Amniotic epithelial cell (primary cell): ENCODE measurements around the gene TMEM174.

Experiments used
- DNase-seq: peaks from one replicate; pipeline ENCODE4 v3.0.0-alpha.2; 2010; ENCODE audit warnings: low read depth

The TMEM174 gene

DNA sequence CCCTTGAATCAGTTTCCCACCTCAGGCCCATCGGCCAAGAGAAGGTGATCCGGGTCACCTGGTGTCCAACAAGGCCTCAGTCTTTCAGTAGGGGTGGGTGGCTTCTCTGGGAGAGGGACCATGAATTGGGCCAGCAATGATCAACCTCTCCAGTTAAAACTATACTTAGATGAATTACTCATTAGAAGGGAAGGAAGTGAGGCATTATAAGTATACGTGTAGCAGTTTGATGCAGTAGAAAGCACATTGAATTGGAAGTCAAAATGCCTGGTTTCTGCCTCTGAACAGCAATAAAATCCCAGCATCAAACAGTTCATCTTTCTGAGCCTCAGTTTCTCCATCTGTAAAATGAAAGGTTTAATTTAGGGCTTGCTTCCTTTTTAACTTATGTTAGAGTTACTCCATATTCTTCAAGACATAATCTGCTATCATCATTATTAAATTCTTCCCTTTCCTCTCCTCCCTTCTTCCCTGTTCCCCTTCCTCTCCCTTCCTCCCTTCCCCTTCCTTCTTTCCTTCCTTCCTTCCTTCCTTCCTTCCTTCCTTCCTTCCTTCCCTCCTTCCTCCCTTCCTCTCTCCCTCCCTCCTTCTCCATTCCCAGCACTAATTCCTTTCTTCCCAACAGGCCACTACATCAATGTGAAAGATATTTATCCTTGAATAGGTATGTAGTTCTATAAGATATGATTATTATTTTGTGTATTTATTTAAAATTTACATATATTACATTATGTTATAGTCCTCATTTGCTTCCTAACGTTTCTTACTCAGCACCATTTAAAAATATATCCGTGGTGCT is 18.6 kb upstream of the TMEM174 start:
- DNase-seq, result no peak

DNA sequence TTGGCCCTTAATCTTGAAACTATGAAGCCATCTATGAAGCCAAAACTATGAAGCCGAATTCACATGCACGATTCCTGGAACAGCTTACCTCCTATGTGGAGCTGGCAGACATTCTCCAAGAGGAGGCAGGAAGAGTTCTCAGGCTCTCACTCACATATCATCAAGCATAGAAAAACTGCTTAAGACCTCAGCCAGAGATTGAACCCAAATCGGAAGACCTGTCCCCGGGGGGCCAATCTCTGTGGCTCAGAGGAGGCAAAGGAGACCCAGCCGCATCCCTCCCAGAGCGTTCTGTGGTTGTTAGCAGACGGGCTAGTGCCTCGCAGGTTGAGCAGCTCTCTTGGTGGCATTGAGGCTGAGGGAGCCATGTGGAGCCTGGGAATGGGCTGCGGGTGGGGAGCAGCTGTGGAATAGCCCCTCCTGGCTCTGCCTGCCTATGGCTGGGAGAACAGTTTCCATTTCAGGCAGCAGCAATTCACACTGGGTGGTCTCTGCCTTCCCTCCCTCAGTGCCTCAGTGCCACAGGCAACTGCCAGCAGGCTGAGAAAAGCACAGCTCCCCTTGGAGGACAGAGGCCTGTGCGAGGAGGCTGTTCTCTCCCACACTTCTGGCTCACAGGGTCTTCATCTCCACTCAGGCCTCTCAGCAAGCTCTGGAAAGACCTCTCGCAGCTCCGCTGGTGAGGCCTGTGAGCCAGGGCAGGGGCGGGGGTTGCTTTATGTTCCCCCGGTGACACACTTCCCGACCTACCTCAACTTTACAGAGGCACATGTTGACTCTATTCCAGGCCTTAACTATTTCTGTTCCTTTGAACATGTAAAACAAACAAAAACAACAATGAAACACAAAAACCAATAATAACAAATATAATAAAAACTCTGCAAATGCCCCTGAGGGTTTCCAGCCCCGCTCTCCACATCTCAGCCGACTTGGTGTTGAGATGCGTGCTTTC is 17.4 kb upstream of the TMEM174 start:
- DNase-seq, result no peak

DNA sequence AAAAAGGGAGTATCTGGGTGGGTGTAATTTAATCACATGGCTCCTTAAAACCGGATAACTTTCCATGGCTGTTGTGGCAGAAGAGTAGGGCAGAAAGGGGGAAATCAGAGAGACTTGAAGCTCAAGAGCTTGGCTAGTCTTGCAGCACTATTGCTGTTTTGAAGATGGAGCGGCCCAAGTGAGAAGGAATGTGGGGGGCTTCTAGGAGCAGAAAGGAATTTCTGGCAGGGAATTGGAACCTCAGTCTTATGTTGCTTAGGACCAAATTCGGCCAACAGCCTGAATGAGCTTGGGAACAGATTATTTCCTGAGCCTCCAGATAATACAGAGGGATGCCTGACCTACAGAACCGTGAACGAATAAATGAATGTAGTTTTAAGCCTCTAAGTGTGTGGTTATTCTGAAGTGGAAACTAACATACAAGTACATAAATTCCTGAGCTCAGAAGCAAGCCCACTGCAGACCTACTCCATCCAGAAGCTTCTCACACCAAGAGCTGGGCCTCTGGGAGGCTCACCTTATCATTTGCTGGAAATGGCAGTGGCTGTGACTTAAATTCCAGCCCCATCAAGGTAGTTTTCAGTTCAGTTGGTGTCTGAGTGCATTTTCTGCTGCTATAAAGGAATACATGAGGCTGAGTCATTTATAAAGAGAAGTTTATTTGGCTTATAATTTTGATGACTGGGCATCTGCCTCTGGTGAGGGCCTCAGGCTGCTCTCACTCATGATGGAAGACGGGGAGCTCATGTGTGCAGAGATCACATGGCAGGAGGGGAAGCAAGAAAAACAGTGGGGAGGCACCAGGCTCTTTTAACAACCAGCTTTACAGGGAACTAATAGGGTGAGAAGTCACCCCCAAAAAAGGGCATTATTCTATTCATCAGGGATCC is 15.3 kb upstream of the TMEM174 start:
- no peak for DNase-seq

DNA sequence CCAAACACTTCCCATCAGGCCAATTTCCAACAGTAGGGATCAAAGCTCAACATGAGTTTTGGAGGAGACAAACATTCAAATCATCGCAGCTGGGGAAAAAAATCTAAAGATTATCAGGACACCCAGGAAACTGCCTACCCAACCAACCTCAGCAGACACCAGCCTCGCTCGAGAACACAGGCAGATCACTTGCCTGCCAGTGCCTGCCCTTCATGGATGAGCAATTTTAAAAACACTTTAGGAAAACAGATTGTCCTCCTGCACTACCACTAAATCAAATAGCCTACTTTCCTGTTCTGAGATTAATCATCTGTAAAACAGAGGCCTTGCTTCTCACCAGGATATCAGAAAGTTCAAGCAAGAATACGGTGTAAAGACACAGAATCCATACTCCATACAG is 14.7 kb upstream of the TMEM174 start:
- no peak for DNase-seq

DNA sequence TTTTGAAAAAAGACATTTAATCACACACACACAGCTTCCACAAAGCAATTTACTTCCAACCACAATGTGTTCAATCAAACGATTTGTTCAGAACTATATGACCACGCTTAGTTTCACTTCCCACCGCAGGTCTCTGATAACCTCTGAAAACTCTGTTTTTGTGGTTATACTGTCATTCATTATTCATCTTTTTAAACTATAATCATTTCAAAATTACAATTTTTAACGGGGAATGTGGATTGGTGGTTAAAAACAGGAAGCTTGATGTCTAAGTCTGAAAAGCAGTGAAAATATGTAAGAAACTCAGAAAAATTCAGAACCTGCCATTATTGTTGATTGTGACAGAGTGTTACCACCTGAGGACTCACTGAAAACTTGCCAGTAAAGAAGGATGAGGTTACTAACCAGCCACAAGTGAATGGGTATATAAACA is 12.7 kb upstream of the TMEM174 start:
- DNase-seq, result peak; percentile 75

DNA sequence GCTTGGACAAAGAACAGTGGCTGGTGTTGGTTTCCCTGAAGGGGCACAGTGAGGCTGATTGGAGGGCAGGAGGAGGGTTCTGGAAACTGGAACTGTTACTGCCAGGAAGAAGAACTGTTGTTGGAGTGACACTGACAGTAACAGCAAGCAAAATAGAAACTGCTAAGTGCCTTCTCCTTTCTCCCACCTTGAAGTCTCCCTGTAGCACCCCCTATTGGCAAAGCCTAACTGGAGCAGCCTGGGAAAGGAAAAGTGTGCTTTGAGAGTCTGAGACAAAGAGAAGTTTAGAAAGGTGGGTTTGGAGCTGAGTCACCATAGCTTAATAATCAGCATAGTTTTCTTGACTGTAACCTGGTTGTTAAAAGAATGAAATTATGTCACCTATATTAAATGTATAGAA is 2.5 kb upstream of the TMEM174 start:
- DNase-seq, result peak; percentile 41

DNA sequence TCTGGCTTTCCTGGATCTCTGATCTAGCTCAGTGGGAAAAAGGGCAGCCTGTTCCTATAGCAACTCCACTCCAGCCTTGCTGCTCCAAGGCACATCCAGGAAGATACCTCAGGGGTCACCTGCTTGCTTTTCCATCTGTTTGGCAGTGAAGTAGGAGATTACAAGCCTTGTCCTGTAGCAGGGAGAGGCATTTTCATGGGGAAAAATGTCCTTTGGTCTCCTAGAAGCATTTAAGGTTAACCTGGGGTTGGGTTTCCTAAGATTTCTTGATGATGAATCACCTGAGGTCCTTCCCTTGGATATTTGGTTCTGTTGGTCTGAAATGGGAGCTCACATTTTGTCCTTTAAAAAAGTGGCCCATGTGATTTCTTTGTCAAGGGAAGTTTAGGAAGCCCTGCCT is 1.5 kb upstream of the TMEM174 start:
- no peak for DNase-seq

DNA sequence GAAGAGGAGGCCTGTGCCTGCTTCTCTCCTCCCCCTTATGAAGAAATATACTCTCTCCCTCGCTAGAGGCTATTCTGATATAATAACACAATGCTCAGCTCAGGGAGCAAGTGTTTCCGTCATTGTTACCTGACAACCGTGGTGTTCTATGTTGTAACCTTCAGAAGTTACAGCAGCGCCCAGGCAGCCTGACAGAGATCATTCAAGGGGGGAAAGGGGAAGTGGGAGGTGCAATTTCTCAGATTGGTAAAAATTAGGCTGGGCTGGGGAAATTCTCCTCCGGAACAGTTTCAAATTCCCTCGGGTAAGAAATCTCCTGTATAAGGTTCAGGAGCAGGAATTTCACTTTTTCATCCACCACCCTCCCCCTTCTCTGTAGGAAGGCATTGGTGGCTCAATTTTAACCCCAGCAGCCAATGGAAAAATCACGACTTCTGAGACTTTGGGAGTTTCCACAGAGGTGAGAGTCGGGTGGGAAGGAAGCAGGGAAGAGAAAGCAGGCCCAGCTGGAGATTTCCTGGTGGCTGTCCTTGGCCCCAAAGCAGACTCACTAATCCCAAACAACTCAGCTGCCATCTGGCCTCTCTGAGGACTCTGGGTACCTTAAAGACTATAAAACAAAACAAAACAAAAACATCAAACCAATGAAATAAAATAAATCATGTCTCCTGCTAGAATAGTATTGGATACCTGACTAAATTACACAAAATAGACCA is 1.3 kb downstream of the TMEM174 start:
- DNase-seq, result no peak

DNA sequence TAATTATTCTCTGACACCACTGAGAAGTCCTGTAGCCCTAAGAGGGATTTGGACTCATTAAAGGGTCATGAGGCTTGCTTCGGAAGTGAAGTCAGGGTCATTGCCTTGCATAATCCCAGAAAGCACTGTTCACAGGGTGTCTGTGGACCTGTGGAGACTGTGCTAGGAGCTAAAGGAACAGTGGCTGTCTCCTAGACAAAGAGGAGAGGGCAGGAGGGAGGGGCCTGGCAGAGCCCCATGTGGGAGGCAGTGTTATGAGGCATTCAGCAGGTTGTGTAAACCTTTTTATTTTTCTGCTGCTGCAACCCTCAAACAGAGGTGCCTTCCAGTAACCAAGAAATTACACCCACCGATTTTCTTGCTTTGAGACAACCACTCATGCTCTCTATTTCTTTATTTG is 3.3 kb downstream of the TMEM174 start:
- no peak for DNase-seq

DNA sequence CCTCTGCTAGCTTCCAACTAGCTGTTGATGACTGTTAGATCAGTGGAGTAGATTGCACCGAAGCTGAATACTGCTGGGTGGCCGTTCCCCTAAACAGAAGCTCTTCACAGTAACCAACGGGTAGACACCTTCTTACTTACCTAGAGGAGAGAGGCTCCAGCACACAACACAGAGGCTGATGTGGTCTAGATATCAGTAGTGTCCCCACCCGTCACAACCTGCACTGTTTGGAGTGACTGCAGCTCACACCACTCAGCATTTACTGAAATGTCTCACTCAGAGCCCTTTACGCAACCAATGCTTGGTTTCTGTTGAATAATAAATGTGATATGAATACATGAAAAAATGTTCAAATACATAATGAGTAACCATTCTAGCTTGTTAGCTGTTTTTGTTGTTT is 5.3 kb downstream of the TMEM174 start:
- DNase-seq, result no peak

DNA sequence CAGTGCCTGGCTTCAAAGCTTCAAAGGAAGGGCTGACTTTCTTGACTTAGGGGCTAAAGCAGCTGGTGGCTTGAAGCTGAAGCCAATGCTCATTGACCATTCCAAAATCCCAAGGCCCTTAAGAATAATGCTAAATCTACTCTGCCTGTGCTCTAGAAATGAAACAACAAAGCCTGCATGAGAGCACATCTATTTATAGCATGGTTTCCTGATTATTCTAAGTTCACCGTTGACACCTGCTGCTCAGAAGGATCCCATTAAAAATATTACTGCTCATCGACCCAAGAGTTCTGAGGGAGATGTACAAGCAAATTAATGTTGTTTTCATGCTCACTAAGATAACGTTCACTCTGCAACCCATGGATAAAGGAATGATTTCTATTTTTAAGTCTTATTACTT is 6.7 kb downstream of the TMEM174 start:
- DNase-seq, result no peak

DNA sequence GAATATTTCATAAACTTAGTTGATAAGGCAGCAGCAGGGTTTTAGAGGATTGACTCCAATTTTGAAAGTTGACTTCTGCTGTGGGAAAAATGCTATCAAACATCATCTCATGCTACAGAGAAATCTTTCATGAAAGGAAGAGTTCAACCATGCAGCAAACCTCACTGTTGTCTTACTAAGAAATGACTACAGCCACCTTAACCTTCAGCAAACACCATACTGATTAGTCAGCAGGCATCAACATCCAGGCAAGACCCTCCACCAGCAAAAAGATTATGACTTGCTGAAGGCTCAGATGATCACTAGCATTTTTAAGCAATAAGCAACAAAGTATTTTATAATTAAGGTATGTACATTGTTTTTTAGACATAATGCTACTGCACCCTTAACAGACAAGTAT is 7.6 kb downstream of the TMEM174 start:
- DNase-seq, result no peak

DNA sequence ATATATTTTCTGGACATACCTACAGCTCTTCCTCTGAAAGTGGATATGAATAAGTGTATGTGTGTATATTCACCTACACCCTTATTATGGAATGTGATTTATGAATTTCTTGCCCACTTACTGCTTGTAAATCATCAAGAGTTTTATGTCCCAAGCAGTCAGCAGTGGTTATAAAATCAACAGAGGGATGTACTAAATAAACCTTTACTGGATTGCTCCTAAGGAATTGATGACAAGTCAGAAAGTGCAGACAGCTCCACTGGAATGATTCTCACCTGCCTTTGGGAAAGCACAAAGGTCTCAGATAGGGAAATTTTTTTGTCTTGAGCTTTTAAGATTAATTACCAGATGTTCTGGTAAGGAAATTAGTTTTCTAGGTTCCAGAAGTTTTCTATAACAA is 9.3 kb downstream of the TMEM174 start:
- DNase-seq, result no peak

DNA sequence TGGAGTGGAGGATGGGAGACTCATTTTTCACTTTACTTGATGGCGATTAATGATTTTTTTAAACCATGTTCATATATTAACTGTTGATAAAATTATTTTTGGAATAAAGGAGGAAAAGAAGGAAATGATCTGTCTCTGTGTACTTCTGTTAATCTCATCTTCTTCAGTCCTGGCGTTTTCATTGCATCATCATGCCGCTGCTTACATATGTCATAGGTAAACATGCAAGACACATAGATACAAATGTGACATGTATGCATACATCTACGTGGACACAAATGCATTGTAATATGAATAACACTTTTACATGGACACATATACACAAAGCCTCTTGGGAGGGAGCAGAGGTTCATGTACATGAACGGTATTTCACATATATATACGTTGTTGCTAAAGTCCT is 10.0 kb downstream of the TMEM174 start:
- no peak for DNase-seq

DNA sequence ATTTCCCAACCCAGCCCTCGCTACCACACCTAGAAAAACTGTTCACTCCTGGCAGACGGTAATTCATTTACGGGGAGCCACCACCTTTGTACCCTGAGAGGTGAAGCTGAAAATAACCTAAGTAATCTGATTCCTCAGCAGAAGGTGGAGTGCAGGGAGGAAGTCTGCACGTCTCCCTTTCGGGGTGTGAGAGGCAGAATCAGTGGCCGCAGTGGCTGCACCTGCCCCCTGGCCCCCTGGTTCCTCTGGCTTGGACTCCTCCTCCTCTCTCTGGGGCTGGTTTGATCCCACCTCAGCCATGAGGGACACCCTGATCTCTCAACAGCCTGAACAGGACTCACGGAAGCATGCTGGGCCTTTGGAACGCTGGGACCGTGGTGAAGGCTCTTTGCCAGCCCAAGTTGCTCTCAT is 10.5 kb downstream of the TMEM174 start:
- no peak for DNase-seq

DNA sequence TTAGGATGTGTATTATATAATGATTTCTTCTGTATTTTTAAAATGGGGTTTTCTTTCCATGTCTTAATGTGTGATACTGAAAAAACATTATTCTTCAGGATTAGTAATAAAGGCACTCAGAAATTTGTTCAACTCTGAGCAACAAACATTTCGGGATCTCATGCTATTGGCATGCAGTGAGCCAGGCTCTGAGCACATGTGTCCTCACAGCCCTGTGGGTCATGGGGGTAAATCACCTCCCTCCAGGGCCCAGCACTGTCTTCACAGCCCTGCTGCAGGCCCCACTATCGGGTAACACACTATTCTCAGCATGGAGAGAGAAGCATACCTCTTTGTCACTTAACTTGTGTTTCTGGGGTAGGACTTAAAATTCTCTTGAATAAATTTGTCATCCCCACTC is 14.0 kb downstream of the TMEM174 start:
- DNase-seq, result no peak

DNA sequence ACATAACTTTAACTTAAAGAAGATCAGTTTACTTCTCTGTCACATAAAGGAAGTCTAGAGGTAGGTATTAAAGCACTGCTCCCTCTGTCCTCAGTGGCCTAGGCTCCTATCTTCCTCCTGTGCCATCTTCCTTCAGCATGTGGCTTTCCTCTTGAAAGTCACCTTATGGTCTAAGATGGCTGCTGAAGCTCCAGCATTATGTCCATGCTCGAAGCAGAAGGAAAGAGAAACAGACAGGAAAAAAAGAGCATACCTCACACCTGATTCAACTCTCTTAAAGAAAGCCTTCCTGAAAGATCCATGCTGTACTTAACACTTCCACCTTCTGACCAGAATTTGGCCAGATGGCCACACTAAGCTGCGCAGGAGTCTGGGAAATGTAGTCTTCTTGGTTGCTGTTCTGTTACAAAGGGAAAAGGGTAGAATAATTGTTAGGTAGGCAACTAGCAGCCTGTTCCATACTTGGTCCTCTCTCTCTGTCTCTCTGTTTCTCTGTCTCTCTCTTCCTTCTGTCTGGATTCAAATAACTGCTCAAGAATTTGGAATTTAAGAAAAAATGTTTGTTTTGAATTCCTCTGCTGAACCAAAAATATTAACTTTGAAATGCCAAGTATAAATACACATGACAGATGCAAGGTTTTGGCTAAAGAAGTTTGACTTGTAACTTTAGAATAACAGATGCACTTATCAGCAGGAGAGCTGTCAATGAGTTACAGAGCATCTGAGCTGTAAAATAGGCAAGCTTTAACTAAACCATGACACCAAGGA is 16.0 kb downstream of the TMEM174 start:
- DNase-seq, result no peak

DNA sequence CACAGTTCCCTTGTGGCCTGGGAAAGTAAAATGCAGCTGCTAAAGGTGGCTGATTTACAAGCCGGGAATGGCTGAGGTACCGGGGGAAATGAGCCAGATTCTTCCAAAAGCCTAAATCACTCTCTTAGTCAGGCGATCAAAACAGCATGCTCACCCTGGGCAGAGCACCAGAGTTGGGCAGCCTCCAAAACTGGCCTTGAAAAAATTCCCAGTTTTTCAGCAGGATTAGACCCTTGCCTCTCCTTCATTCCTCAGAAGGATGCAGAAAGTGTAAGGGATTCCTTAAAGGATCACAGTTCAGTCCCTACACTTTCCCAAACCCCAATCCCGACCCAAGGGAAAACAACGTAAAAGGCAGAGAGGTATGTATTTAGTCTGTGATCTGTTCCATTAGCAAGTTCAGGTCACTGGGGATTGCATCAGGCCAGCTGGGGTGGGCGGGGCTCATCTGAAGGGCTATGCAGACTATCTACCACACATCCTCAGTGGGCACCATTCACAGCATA is 16.9 kb downstream of the TMEM174 start:
- peak; percentile 23 for DNase-seq

DNA sequence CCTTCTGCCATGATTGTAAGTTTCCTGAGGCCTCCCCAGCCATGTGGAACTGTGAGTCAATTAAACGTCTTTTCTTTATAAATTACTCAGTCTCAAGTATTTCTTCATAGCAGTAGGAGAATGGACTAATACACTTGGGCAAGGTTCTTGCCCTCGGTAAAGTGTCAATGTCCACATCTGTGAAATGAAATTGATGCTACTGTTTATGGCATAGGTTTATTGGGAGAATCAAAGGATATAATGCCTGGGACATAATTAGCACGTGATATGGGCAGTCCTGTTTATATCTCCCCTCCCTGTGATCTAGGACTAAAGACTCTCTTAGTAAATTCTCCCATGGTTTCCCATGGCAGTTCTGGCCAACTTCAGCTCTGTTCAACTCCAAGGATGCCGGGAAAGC is 19.4 kb downstream of the TMEM174 start:
- no peak for DNase-seq

DNA sequence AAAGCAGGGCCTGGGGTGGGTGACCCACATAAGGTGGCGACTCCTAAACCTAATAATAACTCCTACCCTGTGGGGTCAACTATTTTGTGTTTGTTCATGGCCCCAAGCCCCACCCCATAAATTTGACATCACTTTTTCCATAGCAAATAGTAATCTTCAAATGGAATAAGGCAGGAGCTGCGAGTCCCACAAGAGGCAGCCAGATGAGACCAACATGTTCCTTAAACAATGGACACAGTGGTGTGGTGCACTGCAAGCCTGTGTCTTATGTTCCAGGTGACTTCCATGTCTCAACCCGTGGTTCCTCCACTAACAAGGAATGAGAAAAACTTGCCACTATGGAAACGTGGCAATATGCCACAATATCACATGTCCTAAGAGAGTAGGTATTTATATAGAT is 20.6 kb downstream of the TMEM174 start:
- DNase-seq, result no peak

DNA sequence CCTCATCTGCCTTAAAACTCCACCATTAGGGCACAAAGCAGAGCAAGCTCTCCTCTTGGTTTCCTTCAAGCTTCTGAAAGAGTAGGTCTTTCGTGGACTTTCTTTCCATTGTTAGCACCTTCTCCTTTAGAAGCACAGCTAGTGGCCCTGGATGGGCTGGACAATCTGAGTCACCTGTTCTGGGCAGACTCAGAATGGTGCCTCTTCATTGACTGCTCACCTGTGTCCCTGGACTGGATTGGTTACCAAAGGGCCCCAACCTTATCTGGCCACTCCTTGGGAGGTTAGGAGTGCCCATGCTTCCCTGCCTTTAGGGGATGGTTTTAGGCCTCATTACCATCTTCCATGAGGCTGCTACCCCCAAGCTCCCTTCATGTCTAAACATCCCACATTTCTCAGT is 23.2 kb downstream of the TMEM174 start:
- no peak for DNase-seq
